ENCODE measurements around the gene RNF150.
"Not testable (repeated sequence)": the region's sequence is repeated elsewhere in the genome, so short reads cannot be mapped to it uniquely, and the experiment has no call there.

Gene RNF150

DNA sequence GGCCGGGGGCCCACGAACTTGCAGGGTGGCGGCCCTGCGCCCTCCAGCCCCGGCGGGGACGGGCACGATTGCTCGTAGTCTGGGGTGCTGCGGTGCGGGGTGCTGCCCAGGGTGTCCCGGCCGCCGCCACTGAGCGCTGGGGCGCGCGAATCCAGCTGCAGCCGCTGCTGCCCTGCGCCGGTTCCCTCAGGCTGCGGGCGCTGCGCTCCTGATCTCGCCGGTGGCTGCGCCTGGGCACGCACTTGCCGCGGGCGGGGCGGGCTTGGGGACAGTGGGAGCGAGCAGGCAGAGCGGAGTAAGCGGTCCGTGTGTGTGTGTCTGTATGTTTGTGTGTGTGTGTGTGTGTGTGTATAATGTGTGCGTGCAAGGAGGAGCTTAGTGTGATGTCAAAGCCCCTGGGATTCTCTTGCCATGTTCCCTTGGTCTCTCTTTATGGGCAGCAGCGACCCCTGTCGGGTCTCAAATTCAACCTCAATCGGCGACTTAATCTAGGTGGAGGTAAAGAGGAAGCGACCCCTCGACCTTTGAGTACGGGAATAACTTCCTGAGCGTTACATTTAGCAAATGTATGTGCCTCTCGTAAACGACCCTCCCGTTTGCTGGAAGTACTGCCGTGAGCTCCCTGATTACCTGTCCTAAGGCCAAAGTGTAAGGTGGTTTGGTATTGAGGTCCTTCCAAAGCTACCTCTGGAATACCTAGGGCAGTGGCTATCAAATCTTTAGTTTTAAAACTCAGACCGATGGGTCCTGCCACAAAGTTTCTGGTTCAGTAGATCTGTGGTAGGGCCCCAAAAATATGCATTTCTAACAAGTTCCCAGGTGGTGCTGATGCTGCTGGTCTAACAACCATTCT is at the start of gene RNF150:
RNF150 (minus strand) TSS at position 324 of the 853 bp plus-strand sequence.
- peak; percentile 85 to 87 for DNase-seq

DNA sequence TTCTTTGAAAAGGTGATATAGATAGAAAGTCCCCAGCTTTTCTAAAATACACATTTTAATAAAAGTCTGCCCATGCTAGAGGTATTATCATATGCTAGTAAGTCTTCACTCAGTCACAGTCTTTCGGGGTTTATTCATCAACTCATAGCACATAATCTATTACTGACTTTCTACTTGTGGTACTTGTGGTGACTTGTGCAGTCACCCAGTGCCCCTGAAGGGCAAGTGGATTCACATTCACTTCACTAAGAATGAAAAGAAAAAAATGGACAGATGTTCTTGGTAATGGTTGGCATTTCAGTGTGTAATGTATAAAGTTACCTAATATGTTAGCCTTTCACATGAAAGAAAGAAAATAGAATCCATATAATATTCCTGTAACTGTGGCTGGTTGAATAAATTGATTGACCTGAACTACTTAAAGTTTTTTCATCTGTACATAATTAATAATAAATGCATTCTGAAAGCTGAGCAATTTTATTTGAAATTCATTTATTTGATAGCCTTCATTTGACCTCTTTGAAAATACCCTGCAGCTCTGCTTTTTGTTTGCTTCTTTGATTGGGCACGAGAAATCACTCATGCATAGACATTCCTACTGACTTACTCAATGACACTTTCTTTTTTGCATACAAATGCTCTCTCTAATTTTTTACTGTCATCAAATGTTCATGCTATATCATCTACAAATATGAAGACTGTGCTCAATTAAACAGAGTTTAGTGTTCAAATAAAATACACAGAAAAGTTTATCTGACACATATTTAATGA is 47.9 kb upstream of the RNF150 start:
- DNase-seq, result no peak

DNA sequence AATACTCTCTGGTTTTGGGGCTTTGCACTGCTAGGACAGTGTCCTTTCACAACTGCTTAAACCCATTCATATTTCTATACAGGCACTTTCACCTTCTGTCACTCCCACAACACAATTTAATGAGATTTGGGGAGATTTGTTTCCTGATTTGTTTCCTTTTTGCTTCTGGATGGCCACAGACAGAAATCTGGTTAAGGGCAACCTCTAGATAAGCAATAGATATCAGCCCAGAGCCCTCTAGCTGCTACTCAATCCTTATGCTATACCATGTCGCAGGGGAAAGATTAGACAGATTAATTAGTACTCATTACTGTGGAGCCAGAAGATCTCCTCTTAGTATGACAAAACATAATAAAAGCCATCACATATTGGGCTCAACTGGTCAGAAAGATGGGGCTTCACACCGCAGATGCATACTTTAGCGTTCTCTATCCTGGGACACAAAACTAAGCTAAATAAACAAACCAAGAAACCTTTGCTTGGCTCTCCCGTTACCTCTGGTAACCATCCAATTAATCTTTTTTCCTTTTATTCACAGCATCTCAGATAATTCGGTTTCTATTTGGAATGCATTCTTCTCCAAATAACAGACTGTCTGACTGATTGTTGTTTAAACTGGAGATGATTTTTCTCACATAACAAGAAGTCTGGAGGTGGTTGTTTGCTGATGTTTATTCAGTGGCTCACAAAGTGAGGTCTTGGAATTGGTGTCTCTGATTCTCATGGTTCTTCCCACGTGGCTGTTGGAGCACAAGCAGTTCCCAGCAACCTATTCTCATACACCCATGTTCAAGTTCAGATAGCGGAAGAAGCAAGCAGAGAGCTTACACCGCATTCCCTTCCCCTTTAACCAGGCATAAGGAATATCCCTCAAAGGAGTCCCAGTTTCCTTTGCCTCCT is 46.5 kb upstream of the RNF150 start:
- no peak for DNase-seq

DNA sequence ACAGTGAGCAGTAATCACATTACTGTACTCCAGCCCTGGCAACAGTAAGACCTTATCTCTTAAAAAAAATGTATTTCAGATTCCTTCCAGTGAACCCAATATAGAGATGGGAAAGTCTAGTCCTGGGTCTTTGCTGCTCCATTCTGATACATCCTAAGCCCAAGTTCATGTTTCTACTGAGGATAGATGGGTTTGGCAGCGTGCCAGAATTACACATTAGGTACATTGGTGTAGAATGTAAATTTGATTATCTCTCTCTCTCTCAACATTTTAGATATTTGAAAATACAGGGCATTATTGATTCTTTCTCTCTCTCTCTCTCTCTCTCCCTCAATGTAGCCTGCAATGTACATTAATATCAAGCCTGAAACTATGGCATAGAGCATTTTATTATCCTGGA is 43.9 kb upstream of the RNF150 start:
- DNase-seq, result no peak

DNA sequence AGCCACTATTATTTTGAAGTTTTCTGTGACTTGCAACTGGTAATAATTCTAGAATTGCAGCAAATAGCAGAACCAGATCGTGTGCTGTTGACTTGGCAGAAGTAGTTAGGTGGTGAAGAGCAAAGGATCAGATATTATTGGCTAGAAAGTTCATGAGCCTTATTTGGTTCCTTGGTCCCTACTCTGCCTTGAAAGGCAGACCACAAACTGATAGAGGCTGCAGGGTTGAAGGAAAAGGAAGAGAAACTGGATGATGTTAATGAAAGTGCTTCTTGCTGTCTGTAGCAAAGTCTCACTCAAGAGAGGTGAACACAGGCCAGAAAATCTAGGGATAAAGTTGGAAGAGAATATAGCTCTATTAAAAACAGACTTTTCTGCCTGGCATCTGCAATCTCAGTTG is 41.2 kb upstream of the RNF150 start:
- no peak for DNase-seq

DNA sequence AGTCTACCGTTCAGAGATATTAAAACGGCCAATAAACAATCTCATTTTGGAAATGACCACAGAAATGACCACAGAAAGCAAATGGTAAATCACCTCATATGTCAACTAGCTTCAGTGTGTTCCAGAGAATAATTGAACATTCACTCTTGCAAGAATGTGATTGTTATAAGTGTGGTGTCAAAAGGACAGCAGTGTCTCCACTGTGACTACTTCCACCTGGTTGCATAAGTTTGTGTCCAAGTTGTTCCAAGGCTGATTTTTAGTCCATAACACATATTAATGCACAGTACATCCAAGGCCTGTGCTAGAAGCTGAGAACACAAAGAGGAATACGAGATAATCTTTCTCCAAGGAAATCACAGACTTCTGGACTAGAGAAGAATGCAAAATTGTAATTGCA is 37.4 kb upstream of the RNF150 start:
- DNase-seq, result no peak

DNA sequence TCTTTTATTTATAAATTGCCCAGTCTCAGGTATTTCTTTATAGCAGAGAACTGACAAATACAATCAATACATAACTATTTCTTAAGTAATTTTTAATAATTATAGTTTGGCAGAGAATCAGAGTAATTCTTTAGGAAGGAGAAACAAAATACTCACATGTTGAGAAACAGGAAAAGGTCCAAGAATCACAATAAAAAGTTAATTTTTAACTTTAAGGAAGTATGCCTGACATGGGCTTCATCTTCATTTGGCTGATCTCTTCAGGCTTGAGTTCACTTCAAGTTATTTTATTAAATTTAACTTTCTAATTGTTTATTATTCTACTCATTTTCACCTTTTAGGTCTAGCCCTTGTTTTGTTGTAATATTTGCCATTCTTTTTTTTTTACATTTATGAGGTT is 36.1 kb upstream of the RNF150 start:
- DNase-seq, result no peak

DNA sequence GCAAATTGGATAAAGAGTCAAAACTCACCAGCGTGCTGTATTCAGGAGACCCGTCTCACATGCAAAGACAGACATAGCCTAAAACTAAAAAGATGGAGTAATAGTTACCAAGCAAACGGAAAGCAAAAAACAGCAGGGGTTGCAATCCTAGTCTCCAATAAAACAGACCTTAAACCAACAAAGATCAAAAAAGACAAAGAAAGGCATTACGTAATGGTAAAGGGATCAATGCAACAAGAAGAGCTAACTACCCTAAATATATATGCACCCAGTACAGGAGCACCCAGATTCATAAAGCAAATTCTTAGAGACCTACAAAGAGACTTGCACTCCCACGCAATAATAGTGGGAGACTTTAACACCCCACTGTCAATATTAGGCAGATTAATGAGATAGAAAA is 31.7 kb upstream of the RNF150 start:
- not testable (repeated sequence) for DNase-seq

DNA sequence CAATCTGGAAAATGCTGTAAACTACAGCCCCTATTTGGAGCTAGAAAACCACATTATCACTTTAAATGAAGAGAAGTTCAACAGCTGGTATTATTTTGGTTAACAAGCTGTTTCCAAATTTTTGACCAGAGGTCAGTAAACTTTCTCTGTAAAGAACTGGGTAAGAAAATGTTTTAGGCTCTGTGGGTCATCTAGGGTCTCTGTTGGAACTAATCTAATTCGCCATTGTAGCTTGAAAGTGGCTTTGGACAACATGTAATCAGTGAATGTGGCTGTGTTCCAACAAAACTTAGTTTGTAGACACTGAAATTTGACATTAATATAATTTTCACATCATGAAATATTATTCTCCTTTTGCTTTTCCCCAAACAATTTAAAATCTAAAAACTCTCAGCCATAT is 25.8 kb upstream of the RNF150 start:
- no peak for DNase-seq

DNA sequence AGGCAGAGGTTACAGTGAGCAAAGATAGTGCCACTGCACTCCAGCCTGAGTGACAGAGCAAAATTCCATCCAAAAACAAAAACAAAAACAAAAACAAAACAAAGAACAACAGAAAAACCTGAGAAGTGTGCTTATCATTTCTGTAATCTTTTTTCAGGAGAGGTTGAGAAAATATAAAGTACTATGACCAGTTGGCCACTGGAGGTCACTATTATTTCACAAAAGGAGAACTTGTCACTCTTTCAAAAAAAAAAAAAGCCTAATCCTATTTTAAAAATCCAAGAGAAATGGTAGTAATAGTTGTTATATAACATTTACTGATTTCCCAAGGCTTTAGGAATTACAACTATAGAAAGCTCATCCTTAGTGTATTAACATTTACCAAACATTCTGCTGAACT is 24.9 kb upstream of the RNF150 start:
- DNase-seq, result peak; percentile 51 to 57

DNA sequence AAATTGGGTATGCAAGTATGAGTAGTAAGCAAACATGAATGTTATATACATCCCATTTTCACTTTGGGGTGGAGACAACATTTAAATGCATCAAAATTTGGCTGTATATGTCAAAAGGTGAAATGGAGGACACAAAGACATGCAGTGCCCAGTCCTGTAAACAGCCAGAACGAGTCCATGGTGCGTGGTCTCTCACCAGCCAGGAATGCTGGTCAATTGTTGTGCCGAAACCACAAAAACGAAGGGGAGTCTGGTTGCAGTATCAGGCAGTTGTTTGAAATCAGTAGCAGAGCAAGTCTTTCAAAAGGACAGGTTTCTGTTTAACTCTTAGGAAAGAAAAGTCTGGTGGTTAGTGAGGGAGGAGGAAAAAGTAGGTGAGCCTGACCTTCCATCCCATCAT is 22.3 kb upstream of the RNF150 start:
- no peak for DNase-seq

DNA sequence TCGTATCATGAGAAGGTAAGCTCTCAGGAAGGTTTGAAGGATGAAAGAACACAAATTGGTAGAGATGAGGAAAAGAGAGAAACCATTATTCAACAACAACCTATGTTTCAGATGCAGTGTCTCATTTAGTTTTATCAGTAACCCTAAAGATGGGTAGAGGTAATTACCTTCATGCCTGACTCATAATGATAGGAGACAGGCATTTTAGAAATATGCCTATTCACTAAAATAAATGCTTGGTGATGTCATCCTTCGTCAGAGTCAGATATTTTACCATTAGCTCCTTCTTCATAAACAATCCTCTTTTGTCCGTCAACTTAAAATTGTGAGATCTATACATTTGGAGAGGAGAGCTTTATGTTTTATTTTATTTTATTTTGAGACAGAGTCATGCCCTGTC is 21.5 kb upstream of the RNF150 start:
- no peak for DNase-seq

DNA sequence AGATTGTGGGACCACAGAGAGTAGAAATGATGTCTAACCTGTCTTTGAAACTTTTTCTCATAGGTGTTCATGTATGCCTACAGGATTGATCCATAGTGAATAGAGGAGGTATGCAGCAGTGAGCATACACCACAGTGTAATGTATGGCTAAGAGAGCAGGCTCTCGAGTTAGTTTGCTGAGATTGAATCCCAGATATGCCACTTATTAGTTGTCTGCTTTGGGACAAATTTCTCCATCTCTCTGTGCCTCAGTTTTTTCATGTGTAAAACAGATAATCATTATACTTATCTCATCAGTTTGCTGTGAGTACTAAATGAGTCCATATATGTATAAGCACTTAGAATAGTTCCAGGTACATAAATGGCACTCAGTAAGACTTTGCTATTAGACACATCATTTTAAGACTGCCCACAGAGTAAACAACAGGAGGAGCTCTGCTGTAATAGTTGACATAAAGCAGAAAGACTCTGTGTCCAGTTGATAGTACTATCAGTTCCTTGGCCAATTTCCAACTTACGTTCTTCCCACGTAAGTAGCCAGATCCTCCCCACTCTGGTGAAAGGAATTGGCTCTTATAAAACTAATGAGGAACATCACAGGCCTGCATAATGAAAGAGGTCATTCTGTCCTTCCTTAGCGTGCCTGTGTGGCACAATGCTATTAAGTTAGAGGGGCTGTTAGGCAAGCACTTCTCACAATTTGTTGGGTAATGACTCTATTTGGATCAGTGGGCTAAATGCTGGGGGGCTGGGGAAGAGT is 20.7 kb upstream of the RNF150 start:
- DNase-seq, result no peak

DNA sequence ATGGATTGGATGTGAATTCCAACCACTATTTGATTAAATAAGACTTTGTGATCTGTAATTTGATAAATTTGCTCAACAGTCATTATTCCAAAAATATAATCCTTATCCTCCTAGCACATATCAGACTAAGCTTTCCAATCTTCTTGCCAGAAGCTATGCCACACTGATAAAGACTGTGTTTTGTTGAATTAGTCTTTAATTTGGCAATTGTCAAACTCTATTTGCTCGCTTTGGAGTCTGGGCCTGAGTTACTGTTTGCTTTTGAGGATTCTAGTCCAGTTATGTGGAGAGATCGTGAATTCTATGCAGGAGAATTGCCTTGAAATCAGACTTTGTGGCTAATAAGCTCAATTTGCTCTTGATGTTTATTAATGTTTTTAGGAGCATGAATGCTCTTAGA is 10.9 kb upstream of the RNF150 start:
- no peak for DNase-seq

DNA sequence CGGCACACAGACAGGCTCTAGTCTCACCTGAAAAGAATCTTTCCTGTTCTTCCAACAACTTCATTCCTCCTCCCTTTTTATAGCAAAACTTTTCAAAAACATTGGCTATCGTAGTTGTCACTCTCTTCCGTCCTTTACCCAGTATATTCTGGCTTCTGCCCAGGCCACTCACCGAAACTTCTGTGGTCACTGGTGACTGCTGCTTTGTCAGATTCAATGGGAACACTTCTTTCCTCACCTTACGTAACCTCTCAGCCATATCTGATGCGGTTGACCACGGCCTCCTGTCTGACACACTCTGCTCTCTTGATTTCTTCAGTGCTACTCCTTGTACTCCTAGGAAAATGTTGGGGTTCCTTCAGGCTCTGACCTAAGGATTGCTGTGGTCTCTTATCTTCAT is 9.2 kb upstream of the RNF150 start:
- DNase-seq, result no peak

DNA sequence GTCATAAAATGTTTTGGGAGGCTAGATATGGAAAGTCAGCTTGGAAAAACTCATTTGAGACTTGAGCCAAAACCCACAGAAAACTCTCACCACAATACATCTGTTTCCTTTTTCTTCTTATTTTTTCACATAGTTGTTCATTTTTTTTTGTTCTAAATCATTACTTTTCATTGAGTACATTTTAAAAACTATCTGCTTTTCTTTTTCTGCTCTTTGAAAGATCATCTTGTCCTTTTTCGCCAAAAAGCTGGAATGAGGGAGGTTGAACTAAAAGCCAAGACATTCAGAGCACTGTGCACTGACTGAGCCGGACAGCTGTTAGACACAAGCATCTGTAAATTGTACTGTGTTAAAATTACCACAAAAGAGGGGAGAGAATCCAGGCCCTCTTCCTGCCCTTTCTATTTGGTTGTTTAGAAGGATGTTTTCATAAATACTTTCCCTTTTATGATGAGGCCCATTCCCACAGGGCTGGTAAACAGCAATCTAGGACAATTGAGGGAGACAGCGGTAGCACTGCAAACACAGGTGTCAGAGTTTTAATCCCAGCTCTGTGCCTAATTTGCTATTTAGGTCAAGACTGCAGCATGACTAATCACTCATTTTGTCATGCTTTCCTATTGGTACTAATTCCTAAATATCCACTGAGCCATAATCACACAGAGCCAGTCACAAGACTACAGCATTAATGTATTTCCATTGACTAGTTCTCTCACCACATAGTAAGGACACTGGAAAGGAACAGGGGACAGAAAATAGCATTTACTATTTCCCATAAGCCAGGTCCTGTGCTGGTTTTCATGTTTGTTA is 7.3 kb upstream of the RNF150 start:
- DNase-seq, result no peak

DNA sequence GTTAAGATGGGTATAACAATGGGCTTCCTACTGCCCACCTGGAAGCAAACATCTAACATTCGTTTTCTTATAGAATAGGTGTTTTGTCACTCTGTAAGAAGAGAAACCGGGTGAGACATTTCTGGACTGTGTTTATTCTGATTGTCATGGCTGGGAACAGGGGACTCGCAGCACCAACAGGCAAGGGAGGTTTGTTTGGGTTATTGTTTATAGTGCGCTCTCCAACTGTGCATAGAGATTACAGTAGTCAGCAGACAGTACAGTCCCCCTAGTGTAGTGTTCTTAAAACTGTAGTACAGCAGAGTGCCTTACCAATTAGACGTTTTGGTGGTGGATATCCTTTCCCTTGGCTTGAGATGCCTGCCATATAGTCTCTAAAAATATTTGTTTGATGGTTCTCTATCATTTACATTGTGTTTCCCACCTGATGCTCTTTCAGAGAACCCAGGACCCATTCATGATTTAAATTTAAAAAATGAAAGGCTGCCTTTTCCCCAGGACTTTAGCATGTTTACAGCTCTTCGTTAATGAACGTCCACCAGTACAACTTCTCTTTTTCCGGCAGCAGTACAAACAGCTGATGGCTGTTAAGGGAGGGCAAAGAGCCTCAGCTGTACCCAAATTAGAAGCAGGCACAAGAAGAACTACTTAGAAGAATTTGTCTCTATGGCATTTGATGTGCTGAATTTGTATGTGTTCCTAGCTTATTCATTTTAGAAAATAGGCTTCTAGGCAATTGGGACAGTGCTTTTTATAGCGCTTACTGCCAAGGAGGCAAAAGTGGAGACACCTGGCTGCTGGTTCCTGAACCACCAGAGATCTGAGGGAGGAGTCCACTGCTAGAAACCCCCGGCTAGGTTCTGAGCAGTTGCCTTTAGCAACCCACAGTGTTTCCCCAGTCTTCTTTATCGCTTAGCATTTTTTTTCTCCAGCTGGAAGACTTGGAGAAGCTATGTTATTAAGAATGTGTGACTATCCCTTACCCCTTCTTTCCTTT is 1.0 kb upstream of the RNF150 start:
- DNase-seq, result peak; percentile 20 to 51

DNA sequence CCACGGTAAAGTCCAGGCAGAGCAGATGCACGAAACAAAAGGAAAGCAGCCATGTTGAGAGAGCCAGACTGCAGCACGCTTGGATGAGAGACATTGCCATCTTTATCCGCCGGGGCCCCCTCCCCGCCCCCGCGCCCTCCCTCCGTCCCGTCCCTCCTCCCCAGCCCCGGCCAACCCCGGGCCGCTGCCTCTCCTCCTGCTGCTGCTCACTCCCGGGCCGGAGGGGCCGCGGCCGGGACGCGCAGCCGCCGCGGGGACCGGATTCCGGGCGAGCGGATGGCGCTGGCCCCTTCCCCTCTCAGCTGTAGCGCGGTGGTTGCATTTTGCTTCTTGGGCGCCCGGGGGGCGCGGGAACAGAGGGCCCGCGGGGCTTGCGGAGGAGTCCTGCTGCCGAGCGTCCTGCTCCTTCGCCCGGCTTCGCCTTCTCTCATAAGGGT is 542 bp downstream of the RNF150 start:
- no peak for DNase-seq

DNA sequence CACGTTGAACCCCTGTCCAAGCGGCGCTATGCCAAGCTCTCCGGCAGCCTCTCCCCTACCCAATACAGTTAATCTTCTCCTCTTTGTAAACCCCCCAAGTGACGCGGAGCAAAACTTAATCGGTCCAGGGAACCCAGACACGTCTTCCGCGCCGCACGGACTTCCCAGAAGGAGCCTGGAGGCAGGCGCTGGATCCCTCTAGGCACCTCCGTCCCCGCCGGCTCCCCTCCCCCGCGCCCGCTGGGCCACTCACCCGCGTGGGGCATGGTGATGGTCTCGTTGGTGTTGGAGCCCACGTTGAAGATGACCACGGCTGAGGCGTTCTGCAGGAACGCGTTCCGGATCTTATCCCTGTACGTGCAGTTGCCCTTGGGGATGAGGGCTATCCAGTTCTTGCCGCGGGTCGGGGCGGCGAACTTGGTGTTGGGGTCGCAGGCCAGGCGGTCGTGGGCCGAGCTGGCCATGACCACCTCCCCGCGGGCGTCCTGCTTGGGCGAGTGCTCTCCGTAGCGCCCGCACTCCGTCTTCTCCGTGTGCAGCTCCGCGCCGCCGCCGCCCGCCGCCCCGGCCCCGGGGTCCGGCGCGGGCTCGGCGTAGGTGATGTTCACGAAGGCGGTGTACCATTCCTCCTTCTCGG is 1.1 kb downstream of the RNF150 start:
- DNase-seq, result no peak

DNA sequence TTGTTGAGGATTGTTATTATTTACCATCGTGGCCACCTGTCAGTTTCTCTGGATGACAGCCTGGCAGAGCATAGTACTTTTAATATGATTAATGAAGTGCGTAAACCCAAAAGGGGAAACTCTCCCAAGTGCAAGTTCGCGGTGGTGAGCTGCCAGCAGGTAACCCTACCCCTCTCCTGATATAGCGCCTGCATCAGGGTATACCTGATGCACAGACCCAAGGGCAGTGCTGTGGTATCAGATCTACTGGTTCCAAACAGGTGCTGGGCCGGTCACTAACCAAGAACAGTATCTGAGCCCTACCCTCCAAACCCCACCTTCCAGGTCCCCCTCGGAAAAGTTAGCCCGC is 1.6 kb downstream of the RNF150 start:
- DNase-seq, result no peak
